Measurements from ENCODE around the gene CLEC2L. TPM values are rescaled to one million over a fixed set of nuclear protein-coding genes. Genes with fewer than 3 reads are reported as not detected.

CLEC2L gene
- total RNA-seq, 1 donor from 2014 or later, result not detected

DNA sequence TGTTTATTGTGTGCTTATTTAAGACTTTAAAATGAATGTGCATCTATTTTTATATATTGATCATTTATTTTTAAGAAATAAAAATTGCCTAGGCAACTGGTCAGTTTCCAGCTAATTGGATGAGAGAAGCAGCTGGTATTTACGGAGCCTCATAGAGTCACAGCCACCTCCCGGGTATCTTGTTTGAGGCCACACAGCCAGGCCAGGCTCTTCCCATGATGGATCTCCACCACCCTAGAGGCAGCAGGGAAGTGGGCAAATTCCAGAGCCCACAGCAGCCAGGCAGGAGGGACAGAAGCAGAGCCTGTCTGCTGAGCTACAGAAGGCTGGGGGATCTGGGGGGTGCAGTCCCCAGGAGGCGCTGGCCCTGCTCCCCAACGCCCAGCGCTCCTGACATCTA is 61.6 kb downstream of the CLEC2L start:
- Mint-ChIP-seq H3K27me3 (no peaks in the 10 kb centered on the region), H3K4me1 (peaks cover 17% of the 10 kb centered on the region), H3K27ac (no peak overlapping the region), H3K9me3 (no peaks in the 10 kb centered on the region), H3K36me3 (ENCODE audit: low read depth) (peaks cover 18% of the 10 kb centered on the region), H3K4me3 (no peak overlapping the region)
- no peak for DNase-seq
- intact Hi-C loops (cut with micrococcal nuclease), result no loop called here

DNA sequence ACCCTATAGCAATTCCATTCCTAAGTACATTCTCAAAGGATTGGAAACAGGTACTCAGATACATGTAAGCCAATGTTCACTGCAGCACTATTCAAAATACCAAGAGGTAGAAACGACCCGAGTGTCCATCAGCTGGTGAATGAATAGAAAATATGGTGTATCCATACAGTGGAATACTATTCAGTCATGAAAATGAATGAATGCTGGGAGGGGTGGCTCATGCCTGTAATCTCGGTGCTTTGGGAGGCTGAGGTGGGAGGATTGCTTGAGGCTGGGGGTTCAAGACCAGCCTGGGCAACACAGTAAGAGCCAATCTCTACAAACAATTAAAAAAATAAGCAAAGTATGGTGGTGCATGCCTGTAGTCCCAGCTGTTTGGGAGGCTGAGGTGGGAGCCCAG is 62.8 kb downstream of the CLEC2L start:
- H3K36me3 Mint-ChIP-seq (ENCODE audit: low read depth), result peaks cover 18% of the 10 kb centered on the region
- DNase-seq, result no peak
- H3K4me1 Mint-ChIP-seq, result peaks cover 17% of the 10 kb centered on the region
- H3K27ac Mint-ChIP-seq, result no peak overlapping the region
- no peaks in the 10 kb centered on the region for H3K27me3 Mint-ChIP-seq
- intact Hi-C loops (cut with micrococcal nuclease), result no loop called here
- no peak overlapping the region for H3K4me3 Mint-ChIP-seq
- H3K9me3 Mint-ChIP-seq, result no peaks in the 10 kb centered on the region

DNA sequence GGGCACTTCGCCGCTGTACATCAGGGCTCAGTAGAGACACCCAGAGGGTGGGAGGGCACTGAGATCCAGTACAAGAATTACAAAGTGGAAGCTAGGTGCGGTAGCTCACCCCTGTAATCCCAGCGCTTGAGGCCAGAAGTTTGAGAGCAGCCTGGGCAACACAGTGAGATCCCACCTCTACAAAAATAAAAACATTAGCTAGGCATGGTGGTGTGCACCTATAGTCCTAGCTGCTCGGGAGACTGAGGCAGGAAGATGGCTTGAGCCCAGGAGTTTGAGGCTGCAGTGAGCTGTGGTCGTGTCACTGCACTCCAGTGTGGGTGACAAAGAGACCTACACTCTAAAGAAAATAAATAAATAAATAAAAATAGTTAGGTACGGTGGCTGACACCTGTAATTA is 64.0 kb downstream of the CLEC2L start:
- intact Hi-C loops (cut with micrococcal nuclease), result no loop called here
- peaks cover 17% of the 10 kb centered on the region for H3K4me1 Mint-ChIP-seq
- H3K4me3 Mint-ChIP-seq, result no peak overlapping the region
- H3K27ac Mint-ChIP-seq, result no peak overlapping the region
- no peaks in the 10 kb centered on the region for H3K27me3 Mint-ChIP-seq
- DNase-seq, result no peak
- H3K9me3 Mint-ChIP-seq, result no peaks in the 10 kb centered on the region
- peaks cover 26% of the 10 kb centered on the region for H3K36me3 Mint-ChIP-seq (ENCODE audit: low read depth)

DNA sequence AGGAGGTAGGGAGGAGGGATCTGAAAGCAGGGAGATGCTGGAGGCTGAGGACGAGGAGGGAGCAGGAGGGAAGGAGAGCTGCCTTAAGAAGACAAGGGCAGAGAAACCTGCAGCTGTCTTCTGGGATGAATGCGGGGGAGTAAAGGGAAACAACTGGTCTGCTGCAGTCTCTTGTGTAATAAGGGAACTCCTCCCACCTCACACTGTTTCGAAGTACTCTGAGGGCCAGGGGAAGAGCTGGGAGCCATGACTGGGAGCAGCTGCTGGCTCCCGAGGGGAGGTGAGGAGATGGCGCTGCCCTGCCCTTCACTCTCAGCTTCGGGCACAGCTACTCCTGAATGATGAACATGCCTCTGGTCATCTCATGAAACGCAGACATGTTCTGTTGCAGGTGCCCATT is 65.1 kb downstream of the CLEC2L start:
- H3K27ac Mint-ChIP-seq, result no peak overlapping the region
- peaks cover 12% of the 10 kb centered on the region for H3K4me1 Mint-ChIP-seq
- H3K36me3 Mint-ChIP-seq (ENCODE audit: low read depth), result peaks cover 26% of the 10 kb centered on the region
- H3K27me3 Mint-ChIP-seq, result no peaks in the 10 kb centered on the region
- no peak for DNase-seq
- no peaks in the 10 kb centered on the region for H3K9me3 Mint-ChIP-seq
- H3K4me3 Mint-ChIP-seq, result no peak overlapping the region
- intact Hi-C loops (cut with micrococcal nuclease), result no loop called here

DNA sequence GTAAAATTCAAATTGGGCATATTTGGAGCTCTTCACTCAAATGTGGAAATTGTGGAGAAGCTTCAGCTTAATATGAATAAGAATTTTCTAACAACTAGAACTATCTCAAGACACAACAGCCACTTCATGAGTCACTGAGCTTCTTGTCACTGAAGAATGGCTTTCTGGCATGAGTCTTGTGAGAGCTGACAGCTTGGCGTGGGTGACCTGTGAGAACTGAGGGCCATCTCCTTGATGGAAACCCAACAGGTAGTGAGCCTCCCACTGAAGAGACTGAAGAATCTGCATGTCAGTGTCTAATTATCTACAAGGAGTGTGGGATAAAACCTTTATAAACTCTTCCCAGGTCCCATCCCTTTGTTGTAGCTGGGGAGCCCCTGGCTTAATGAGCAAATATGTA is 66.0 kb downstream of the CLEC2L start:
- intact Hi-C loops (cut with micrococcal nuclease), result no loop called here
- Mint-ChIP-seq H3K36me3 (ENCODE audit: low read depth) (peaks cover 27% of the 10 kb centered on the region), H3K27me3 (no peaks in the 10 kb centered on the region), H3K4me1 (peaks cover 4% of the 10 kb centered on the region), H3K4me3 (no peak overlapping the region), H3K9me3 (no peaks in the 10 kb centered on the region), H3K27ac (no peak overlapping the region)
- no peak for DNase-seq

DNA sequence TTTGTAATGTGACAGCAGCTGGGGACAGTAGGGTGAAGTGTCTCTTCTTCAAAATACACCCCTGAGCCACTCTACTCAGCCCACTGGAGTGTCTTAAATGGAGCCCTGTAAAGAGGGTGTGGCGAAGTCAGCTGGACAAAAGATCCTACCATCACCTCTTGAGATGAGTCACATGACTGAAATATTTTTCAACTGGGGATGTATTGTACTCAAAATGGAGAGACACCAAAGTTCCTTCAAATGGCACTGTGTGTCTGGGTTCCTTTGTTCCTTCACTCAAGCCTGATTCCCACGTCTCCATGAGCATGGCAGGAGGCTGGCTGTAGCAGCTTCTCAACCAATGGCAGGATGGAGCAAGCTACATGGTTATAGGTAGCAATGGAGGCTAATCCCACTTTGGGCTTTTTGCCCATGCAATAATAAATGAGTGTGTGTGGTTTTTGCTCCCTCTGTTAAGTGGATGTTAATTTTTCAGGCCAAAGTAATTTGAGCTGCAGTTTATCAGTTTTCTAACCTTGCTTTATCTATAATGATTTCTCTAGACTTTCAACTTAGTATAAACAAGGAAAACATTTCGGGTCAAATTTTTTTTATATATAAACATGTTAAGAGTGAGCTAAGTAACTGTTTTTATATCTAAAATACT is 68.2 kb downstream of the CLEC2L start:
- intact Hi-C loops (cut with micrococcal nuclease), result no loop called here
- DNase-seq, result no peak
- no peak overlapping the region for H3K4me3 Mint-ChIP-seq
- no peaks in the 10 kb centered on the region for H3K27me3 Mint-ChIP-seq
- H3K36me3 Mint-ChIP-seq (ENCODE audit: low read depth), result peaks cover 34% of the 10 kb centered on the region
- H3K27ac Mint-ChIP-seq, result no peak overlapping the region
- H3K4me1 Mint-ChIP-seq, result peaks cover 4% of the 10 kb centered on the region
- H3K9me3 Mint-ChIP-seq, result no peaks in the 10 kb centered on the region

DNA sequence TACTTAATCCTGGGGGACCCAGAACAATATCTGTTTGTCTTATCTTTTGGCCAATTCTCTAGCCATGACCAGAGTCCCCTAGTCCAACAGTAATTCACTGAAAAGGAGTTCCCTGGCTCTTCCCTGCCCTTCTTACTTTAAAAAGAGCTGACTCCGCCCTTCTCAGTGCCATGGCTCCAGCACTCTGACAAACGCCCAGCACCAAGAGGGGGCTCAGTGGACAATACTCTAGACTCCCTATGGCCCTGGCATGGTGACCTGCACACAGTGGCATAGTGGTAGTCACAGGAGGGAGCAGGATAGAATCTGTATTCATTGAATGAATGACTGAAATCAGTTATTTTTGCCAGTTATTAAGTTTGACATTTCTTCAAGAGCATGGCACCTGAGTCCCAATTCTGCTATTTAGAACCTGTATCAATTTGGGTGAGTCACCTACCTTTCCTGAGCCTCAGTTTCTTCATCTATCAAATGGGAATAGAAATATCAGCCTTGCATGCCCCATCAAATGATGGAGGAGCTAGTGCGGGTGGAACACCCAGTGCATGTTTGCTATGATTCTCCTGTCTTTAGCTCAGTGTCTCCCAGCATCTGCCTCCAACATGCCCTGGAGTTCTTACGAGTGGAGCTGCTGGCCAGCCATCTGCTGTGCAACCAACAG is 69.4 kb downstream of the CLEC2L start:
- intact Hi-C loops (cut with micrococcal nuclease), result no loop called here

DNA sequence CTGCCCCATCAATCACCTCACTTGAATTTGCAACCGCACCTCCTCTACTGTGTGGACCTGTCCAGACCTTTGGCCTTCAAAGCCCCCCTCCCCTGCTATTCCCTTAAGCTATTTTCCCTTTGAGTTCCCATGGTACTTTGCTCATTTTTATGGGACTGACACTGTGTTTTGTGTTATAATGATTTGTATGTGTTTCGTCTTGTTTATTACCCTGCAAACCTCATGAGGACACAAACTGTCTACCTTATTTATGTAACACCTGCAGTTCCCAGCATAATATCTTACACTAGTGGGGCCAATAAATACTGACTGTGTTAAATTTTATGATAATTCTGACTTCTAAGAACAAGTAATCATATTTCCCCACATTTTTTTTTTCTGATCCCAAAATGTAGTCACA is 70.6 kb downstream of the CLEC2L start:
- no peak for DNase-seq
- intact Hi-C loops (cut with micrococcal nuclease), result no loop called here
- Mint-ChIP-seq H3K4me1 (peaks cover 1% of the 10 kb centered on the region), H3K27ac (no peak overlapping the region), H3K27me3 (no peaks in the 10 kb centered on the region), H3K4me3 (no peak overlapping the region), H3K9me3 (no peaks in the 10 kb centered on the region), H3K36me3 (ENCODE audit: low read depth) (peaks cover 33% of the 10 kb centered on the region)

More for the DNA sequence above, 69.4 kb downstream of the CLEC2L start:
- Mint-ChIP-seq H3K9me3 (no peaks in the 10 kb centered on the region), H3K36me3 (ENCODE audit: low read depth) (peaks cover 30% of the 10 kb centered on the region), H3K27ac (no peak overlapping the region), H3K4me1 (peaks cover 4% of the 10 kb centered on the region), H3K27me3 (no peaks in the 10 kb centered on the region), H3K4me3 (no peak overlapping the region)
- DNase-seq, result no peak

Other genes starting within 250 kb of the CLEC2L start
- gene FMC1, start 182.3 kb upstream of the CLEC2L start, total RNA-seq, result 5.1 and 7.5 TPM in 2 replicates
- 164 and 172 TPM in 2 replicates for gene LUC7L2, start 163.8 kb upstream of the CLEC2L start, total RNA-seq
- 0.24 and 0.42 TPM in 2 replicates for gene KLRG2, start 40.0 kb upstream of the CLEC2L start, total RNA-seq